Astrocyte (in vitro differentiated cells and primary cell): ENCODE results near the gene GLRA3. TPM values are rescaled to one million over a fixed set of nuclear protein-coding genes. Genes with fewer than 3 reads are reported as not detected.

Experiments
- DNase-seq: peaks from one replicate; pipeline ENCODE4 v3.0.0-alpha.2; 2010; ENCODE audit warnings: low read depth
- FAIRE-seq: peaks from 2 replicates; lab custom pipeline; 2011; peaks lifted over from hg19 to GRCh38; lab: Jason Lieb, UNC
- H2AFZ ChIP-seq: 2 replicates; pipeline ENCODE4 v1.6.0; 2012; ENCODE audit warnings: low read depth, low read length, inconsistent platforms
- H3K27ac ChIP-seq: 2 replicates; pipeline ENCODE4 v1.5.1; 2011; ENCODE audit warnings: low read depth, low read length, inconsistent platforms
- H3K27me3 ChIP-seq: 2 replicates; pipeline ENCODE4 v1.6.0; 2011; ENCODE audit warnings: low read length, inconsistent platforms; ENCODE audit not compliant: insufficient read depth
- H3K36me3 ChIP-seq: 2 replicates; pipeline ENCODE4 v1.5.1; 2011; ENCODE audit warnings: low read length, inconsistent platforms; ENCODE audit not compliant: insufficient read depth
- H3K4me1 ChIP-seq: 2 replicates; pipeline ENCODE4 v1.5.1; 2011; ENCODE audit warnings: low read length, inconsistent platforms; ENCODE audit not compliant: insufficient read depth
- H3K4me2 ChIP-seq: 2 replicates; pipeline ENCODE4 v1.6.0; 2012; ENCODE audit warnings: low read length, inconsistent platforms
- H3K4me3 ChIP-seq: 2 replicates; pipeline ENCODE4 v1.5.1; 2011; ENCODE audit warnings: low read depth, mild to moderate bottlenecking, low read length, inconsistent platforms; ENCODE audit not compliant: insufficient read depth
- H3K79me2 ChIP-seq: 2 replicates; pipeline ENCODE4 v1.6.0; 2012; ENCODE audit warnings: mild to moderate bottlenecking, low read length, inconsistent platforms; ENCODE audit not compliant: insufficient read depth
- H3K9ac ChIP-seq: 2 replicates; pipeline ENCODE4 v1.6.0; 2012; ENCODE audit warnings: mild to moderate bottlenecking, low read length, inconsistent platforms
- H3K9me3 ChIP-seq: 2 replicates; pipeline ENCODE4 v1.5.1; 2012; ENCODE audit warnings: low read depth, mild to moderate bottlenecking, low read length, inconsistent platforms; ENCODE audit not compliant: insufficient read depth
- H4K20me1 ChIP-seq: 2 replicates; pipeline ENCODE4 v1.6.0; 2012; ENCODE audit warnings: low read length, inconsistent platforms; ENCODE audit not compliant: insufficient read depth
- H3K27ac Mint-ChIP-seq: one replicate; pipeline ENCODE4 v1.8.0; 2021; ENCODE audit warnings: mild to moderate bottlenecking, mixed read lengths; ENCODE audit not compliant: unreplicated experiment
- H3K27me3 Mint-ChIP-seq: one replicate; pipeline ENCODE4 v1.8.0; 2021; ENCODE audit warnings: low read depth, mixed read lengths; ENCODE audit not compliant: unreplicated experiment
- H3K36me3 Mint-ChIP-seq: one replicate; pipeline ENCODE4 v1.8.0; 2021; ENCODE audit warnings: low read depth, mixed read lengths; ENCODE audit not compliant: unreplicated experiment
- H3K4me1 Mint-ChIP-seq: one replicate; pipeline ENCODE4 v1.8.0; 2021; ENCODE audit warnings: low read depth, mixed read lengths; ENCODE audit not compliant: unreplicated experiment
- H3K4me3 Mint-ChIP-seq: one replicate; pipeline ENCODE4 v1.8.0; 2021; ENCODE audit warnings: mild to moderate bottlenecking, moderate library complexity, mixed read lengths; ENCODE audit not compliant: unreplicated experiment
- H3K9me3 Mint-ChIP-seq: one replicate; pipeline ENCODE4 v1.8.0; 2021; ENCODE audit warnings: mild to moderate bottlenecking, mixed read lengths; ENCODE audit not compliant: unreplicated experiment
- EZH2 ChIP-seq: IDR thresholded peaks from 2 replicates; pipeline ENCODE4 v1.6.1; 2012; ENCODE audit warnings: mild to moderate bottlenecking, low read length, inconsistent platforms; ENCODE audit not compliant: insufficient read depth
- total RNA-seq: library from RNA; stranded (reverse); gene quantifications from 2 replicates; pipeline ENCODE4 v1.2.1, GENCODE V29; 2021
- TF ChIP-seq, protein P1 (sequence below): IDR thresholded peaks from 2 replicates; pipeline ENCODE4 v1.5.1; 2011; ENCODE audit warnings: low read depth, mild to moderate bottlenecking, inconsistent platforms, low read length, moderate library complexity; ENCODE audit not compliant: insufficient read depth

Gene GLRA3
- total RNA-seq, 1 donor from 2014 or later, result not detected

DNA sequence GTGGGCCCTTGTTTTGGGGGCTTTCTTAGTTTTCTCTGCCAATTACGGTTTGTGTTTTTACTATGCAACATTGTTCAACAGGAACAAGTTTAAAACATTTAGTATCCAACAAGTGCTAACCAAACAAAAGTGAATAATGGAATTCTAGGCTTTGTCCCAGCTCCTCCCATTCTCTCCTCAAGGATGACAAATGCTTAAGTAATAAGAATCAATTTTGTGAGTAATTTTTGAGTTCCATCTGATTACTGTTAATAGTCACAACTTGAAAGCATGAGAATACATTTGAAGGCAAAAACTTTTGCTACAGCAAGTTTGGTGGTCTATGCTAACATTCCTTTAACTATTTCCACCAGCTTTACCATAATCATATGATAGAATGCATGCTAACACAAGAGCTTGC lies 228.7 kb downstream of the GLRA3 start:
- Mint-ChIP-seq H3K36me3 (no peaks in the 10 kb centered on the region), H3K4me1 (peaks cover 3% of the 10 kb centered on the region), H3K9me3 (no peaks in the 10 kb centered on the region), H3K27me3 (no peaks in the 10 kb centered on the region), H3K4me3 (no peak overlapping the region), H3K27ac (no peak overlapping the region)
- TF ChIP-seq, protein P1, sequence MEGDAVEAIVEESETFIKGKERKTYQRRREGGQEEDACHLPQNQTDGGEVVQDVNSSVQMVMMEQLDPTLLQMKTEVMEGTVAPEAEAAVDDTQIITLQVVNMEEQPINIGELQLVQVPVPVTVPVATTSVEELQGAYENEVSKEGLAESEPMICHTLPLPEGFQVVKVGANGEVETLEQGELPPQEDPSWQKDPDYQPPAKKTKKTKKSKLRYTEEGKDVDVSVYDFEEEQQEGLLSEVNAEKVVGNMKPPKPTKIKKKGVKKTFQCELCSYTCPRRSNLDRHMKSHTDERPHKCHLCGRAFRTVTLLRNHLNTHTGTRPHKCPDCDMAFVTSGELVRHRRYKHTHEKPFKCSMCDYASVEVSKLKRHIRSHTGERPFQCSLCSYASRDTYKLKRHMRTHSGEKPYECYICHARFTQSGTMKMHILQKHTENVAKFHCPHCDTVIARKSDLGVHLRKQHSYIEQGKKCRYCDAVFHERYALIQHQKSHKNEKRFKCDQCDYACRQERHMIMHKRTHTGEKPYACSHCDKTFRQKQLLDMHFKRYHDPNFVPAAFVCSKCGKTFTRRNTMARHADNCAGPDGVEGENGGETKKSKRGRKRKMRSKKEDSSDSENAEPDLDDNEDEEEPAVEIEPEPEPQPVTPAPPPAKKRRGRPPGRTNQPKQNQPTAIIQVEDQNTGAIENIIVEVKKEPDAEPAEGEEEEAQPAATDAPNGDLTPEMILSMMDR, result no peak
- no peak for TF ChIP-seq EZH2
- no peak for DNase-seq
- H3K4me2 ChIP-seq, result no peak overlapping the region
- no peaks in the 10 kb centered on the region for H4K20me1 ChIP-seq
- no peaks in the 10 kb centered on the region for H3K9me3 ChIP-seq
- no peaks in the 10 kb centered on the region for H3K4me1 ChIP-seq
- no peaks in the 10 kb centered on the region for H3K79me2 ChIP-seq
- no peak overlapping the region for H3K27ac ChIP-seq
- no peaks in the 10 kb centered on the region for H3K36me3 ChIP-seq
- no peak overlapping the region for H2AFZ ChIP-seq
- H3K27me3 ChIP-seq, result no peaks in the 10 kb centered on the region
- H3K4me3 ChIP-seq, result no peak overlapping the region
- no peak overlapping the region for H3K9ac ChIP-seq
- no peak for FAIRE-seq

DNA sequence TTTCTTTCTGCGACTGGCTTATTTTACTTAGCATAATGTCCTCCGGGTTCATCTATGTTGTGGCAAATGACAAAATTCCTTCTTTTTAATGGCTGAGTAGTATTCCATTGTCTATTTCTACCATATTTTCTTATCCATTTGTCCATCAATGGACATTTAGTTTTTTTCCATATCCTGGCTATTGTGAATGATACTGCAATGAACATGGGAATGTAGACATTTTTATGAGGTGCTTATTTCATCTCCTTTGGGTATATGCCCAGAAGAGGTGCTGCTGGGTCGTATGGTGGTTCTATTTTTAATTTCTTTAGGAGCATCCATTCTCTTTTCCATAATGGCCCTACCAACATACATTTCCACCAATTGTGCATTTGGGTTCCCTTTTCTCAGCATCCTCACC lies 230.2 kb downstream of the GLRA3 start:
- Histone ChIP-seq H3K9me3 (no peaks in the 10 kb centered on the region), H3K4me3 (no peak overlapping the region), H3K4me2 (no peak overlapping the region), H3K36me3 (no peaks in the 10 kb centered on the region), H3K9ac (no peak overlapping the region), H4K20me1 (no peaks in the 10 kb centered on the region), H3K27ac (no peak overlapping the region), H2AFZ (no peak overlapping the region), H3K27me3 (no peaks in the 10 kb centered on the region), H3K4me1 (no peaks in the 10 kb centered on the region), H3K79me2 (no peaks in the 10 kb centered on the region)
- Mint-ChIP-seq H3K27ac (no peak overlapping the region), H3K4me3 (no peak overlapping the region), H3K9me3 (no peaks in the 10 kb centered on the region), H3K4me1 (peaks cover 5% of the 10 kb centered on the region), H3K27me3 (no peaks in the 10 kb centered on the region), H3K36me3 (no peaks in the 10 kb centered on the region)
- no peak for FAIRE-seq
- no peak for DNase-seq
- no peak for TF ChIP-seq EZH2
- TF ChIP-seq, protein P1, result no peak

DNA sequence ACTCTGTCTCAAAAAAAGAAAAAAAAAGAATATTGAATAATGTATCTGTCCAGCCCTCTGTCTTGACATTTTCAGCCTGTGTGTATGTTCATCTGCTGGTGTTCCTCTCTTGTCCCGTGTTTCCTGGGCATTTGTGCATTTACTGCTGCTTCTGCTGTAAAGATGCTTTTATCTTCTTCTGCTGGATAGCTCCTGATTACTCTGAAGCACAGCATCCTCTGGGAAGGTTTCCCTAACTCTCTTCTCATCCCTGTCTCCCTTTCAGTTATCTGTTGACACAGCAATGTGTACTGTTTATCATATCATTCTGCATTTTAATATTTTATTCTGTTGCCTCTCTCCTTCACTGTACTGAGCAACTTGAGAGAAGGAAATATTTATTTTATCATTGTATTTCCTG lies 232.5 kb downstream of the GLRA3 start:
- Histone ChIP-seq H3K9ac (no peak overlapping the region), H3K79me2 (no peaks in the 10 kb centered on the region), H3K27me3 (no peaks in the 10 kb centered on the region), H3K9me3 (no peaks in the 10 kb centered on the region), H4K20me1 (no peaks in the 10 kb centered on the region), H3K4me3 (no peak overlapping the region), H3K4me2 (no peak overlapping the region), H3K27ac (no peak overlapping the region), H3K4me1 (peaks cover 5% of the 10 kb centered on the region), H3K36me3 (no peaks in the 10 kb centered on the region), H2AFZ (no peak overlapping the region)
- DNase-seq (no peak), FAIRE-seq (no peak)
- Mint-ChIP-seq H3K36me3 (no peaks in the 10 kb centered on the region), H3K4me3 (no peak overlapping the region), H3K4me1 (peaks cover 11% of the 10 kb centered on the region), H3K27ac (no peak overlapping the region), H3K27me3 (no peaks in the 10 kb centered on the region), H3K9me3 (no peaks in the 10 kb centered on the region)
- no peak for TF ChIP-seq EZH2
- TF ChIP-seq, protein P1, result no peak
